ENCODE measurements around the gene NCR3LG1.

Gene NCR3LG1

GRCh38 chr11:17413414-17414316 is 62.1 kb downstream of the NCR3LG1 start:
- no peak for DNase-seq

GRCh38 chr11:17414317-17414737 is 62.7 kb downstream of the NCR3LG1 start:
- peak in 1 of 5 donors; percentile 40 for DNase-seq

- DNase-seq = no peak
Measured at GRCh38 chr11:17414992-17415391, 63.4 kb downstream of the NCR3LG1 start.

- DNase-seq = no peak
Measured at GRCh38 chr11:17415523-17416104, 64.0 kb downstream of the NCR3LG1 start.

GRCh38 chr11:17416492-17416891 is 64.9 kb downstream of the NCR3LG1 start:
- no peak for DNase-seq

GRCh38 chr11:17418444-17419081 is 67.0 kb downstream of the NCR3LG1 start:
- no peak for DNase-seq

- no peak for DNase-seq
Measured at GRCh38 chr11:17421781-17422180, 70.2 kb downstream of the NCR3LG1 start.

- DNase-seq = no peak
Measured at GRCh38 chr11:17423533-17424310, 72.1 kb downstream of the NCR3LG1 start.

GRCh38 chr11:17426233-17426632 is 74.6 kb downstream of the NCR3LG1 start:
- DNase-seq = peak in 1 of 5 donors; percentile 27
